Kidney (tissue), 14 donors: ENCODE data around the gene CALML4. TPM values are rescaled to one million over a fixed set of nuclear protein-coding genes. Genes with fewer than 3 reads are reported as not detected.
A peak's percentile ranks its signal among the peaks of the same experiment; 100 is the strongest.

Experiments
- DNase-seq, 5 donors: peaks; one replicate each; pipeline ENCODE4 v3.0.0-alpha.2; 2013 to 2020
- FAIRE-seq: peaks from 2 replicates; lab custom pipeline; 2012; peaks lifted over from hg19 to GRCh38; lab: Jason Lieb, UNC
- H3K27ac ChIP-seq, 2 donors: one replicate each; pipeline ENCODE4 v1.7.0; 2013; ENCODE audit warnings: low read depth in 2 of 2, low read length in 2 of 2, inconsistent platforms in 1 of 2
- H3K27me3 ChIP-seq: one replicate; pipeline ENCODE4 v1.7.1; 2013; ENCODE audit warnings: low read length, inconsistent platforms; ENCODE audit not compliant: control insufficient read depth, insufficient read depth
- H3K36me3 ChIP-seq, 3 donors: one replicate each; pipeline versions ENCODE4 v1.7.0 to v1.7.1; 2013; ENCODE audit warnings: low read length in 3 of 3, control low read depth in 1 of 3, inconsistent platforms in 1 of 3; ENCODE audit not compliant: insufficient read depth in 3 of 3, control insufficient read depth in 2 of 3
- H3K4me1 ChIP-seq, 3 donors: one replicate each; pipeline versions ENCODE4 v1.7.0 to v1.7.1; 2013; ENCODE audit warnings: low read length in 3 of 3, inconsistent platforms in 1 of 3, low read depth in 1 of 3; ENCODE audit not compliant: control insufficient read depth in 2 of 3, insufficient read depth in 2 of 3
- H3K4me3 ChIP-seq, 3 donors: one replicate each; pipeline versions ENCODE4 v1.7.0 to v1.8.1; 2013; ENCODE audit warnings: low read length in 3 of 3, control low read depth in 1 of 3, inconsistent platforms in 1 of 3
- H3K9ac ChIP-seq, 3 donors: one replicate each; pipeline versions ENCODE4 v1.7.0 to v1.7.1; 2013; ENCODE audit warnings: low read length in 3 of 3, control low read depth in 1 of 3, inconsistent platforms in 1 of 3
- H3K9me3 ChIP-seq, 3 donors: one replicate each; pipeline versions ENCODE4 v1.7.0 to v1.7.1; 2013; ENCODE audit warnings: low read length in 3 of 3, control low read depth in 1 of 3, inconsistent platforms in 1 of 3; ENCODE audit not compliant: control insufficient read depth in 2 of 3, insufficient read depth in 1 of 3
- intact Hi-C: fragments of 100-400 bp; cut with DNase I; formaldehyde crosslinking; loops from one replicate; pipeline ENCODE4 v1.11.1; 2022
- polyA plus RNA-seq: library from polyadenylated mRNA; stranded (reverse); fragments of 350-450 nt; fragmentation: Illumina TruSeq; extraction: RNeasy Lipid Tissue Mini Kit (QIAGEN cat#74804); gene quantifications from one replicate; pipeline ENCODE4 v1.2.3, GENCODE V29; 2014; ENCODE audit warnings: low read depth, low replicate concordance; ENCODE audit not compliant: insufficient read depth
- total RNA-seq: library from RNA; stranded (reverse); fragmentation: NEBNext Ultra II Directional; extraction: Animal tissue kit (Norgen Biotek cat#: 25700); gene quantifications from one replicate; pipeline ENCODE4 v1.2.1, GENCODE V29; 2021
- TF ChIP-seq, protein P1 (sequence below): IDR thresholded peaks from 3 replicates; pipeline ENCODE4 v1.5.1; 2012; ENCODE audit warnings: mild to moderate bottlenecking, moderate library complexity, borderline replicate concordance; ENCODE audit not compliant: insufficient read depth; ENCODE audit errors: extremely low read depth
- donor health status: control.
- donor health status: control.
- donor health status: control.
- donor health status: control.
- donor health status: control.
- donor health status: DM: yes; HTN: yes; CAD: no.
- donor health status: Normal renal cell carcinoma (clear cell type).

The CALML4 gene
- total and polyA plus RNA-seq, 2 donors from 2014 or later = 17.4 to 54.7 TPM

DNA sequence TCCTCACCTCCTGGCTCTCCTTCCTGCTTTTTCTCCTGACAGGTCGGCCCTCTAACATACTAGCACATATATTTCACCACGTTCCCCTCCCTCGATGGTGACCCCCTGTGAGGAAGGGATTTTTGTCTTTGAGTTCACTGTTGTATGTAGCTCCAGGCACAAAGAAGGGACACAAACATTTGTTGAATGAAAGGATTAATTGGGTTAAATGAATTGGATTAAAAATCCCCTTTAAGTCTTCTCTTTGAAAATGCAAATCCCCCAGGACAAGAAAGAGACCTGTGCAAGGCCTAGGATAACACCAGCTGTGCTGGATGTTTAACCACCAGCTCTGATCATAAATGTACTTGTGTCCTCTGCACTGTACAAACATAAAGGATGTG, 3.3 kb downstream of the CALML4 start:
- Histone ChIP-seq H3K4me3 (no peak overlapping the region), H3K27me3 (no peaks in the 10 kb centered on the region), H3K36me3 (peaks cover 0 to 3% (median 0%) of the 10 kb centered on the region in 3 donors), H3K9ac (no peak overlapping the region), H3K9me3 (no peaks in the 10 kb centered on the region), H3K4me1 (peaks cover 0 to 17% (median 10%) of the 10 kb centered on the region in 3 donors), H3K27ac (no peak overlapping the region)
- no peak for FAIRE-seq
- intact Hi-C loops = no loop called here
- TF ChIP-seq, protein P1, sequence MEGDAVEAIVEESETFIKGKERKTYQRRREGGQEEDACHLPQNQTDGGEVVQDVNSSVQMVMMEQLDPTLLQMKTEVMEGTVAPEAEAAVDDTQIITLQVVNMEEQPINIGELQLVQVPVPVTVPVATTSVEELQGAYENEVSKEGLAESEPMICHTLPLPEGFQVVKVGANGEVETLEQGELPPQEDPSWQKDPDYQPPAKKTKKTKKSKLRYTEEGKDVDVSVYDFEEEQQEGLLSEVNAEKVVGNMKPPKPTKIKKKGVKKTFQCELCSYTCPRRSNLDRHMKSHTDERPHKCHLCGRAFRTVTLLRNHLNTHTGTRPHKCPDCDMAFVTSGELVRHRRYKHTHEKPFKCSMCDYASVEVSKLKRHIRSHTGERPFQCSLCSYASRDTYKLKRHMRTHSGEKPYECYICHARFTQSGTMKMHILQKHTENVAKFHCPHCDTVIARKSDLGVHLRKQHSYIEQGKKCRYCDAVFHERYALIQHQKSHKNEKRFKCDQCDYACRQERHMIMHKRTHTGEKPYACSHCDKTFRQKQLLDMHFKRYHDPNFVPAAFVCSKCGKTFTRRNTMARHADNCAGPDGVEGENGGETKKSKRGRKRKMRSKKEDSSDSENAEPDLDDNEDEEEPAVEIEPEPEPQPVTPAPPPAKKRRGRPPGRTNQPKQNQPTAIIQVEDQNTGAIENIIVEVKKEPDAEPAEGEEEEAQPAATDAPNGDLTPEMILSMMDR = no peak
- DNase-seq = no peak

DNA sequence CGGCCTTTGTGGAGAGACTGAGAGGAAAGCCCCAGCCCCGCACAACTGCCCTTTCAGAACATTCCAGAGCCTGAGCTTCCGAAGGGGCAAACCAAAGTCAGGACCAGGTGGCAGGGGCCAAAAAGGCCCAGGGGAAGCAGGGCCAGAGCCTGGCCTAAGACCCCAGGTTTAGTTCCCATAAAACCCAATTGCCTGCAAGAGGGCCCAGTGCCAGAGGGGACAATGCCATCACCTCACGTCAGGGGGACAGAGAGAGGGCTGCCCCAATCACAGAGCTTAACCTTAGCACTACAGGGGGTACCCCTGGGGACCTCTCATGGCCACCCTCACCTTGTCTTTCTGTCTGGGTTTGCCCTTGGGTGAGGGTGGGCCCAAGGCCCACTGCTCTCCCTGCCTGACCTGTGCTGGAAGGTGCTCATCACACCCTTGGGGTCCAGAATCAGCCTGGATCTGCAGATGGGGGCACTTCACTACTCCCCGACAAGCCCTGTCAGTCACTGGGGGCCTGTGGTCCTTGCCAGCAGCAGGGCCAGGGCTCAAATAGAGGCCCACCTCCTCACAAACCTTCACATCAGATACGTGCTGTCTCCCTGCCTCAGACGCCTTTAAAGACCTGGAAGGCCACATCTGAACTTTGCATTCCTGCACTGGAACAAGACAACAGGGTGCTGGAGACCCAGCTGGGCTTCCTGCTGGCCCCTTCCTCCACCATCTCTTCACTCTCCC, 3.8 kb downstream of the CALML4 start:
- Histone ChIP-seq H3K9me3 (no peaks in the 10 kb centered on the region), H3K4me1 (peaks cover 0 to 17% (median 10%) of the 10 kb centered on the region in 3 donors), H3K27ac (no peak overlapping the region), H3K9ac (no peak overlapping the region), H3K4me3 (no peak overlapping the region), H3K27me3 (no peaks in the 10 kb centered on the region), H3K36me3 (peaks cover 0 to 3% (median 0%) of the 10 kb centered on the region in 3 donors)
- FAIRE-seq = no peak
- DNase-seq = no peak
- TF ChIP-seq, protein P1 = no peak
- intact Hi-C loops = no loop called here

DNA sequence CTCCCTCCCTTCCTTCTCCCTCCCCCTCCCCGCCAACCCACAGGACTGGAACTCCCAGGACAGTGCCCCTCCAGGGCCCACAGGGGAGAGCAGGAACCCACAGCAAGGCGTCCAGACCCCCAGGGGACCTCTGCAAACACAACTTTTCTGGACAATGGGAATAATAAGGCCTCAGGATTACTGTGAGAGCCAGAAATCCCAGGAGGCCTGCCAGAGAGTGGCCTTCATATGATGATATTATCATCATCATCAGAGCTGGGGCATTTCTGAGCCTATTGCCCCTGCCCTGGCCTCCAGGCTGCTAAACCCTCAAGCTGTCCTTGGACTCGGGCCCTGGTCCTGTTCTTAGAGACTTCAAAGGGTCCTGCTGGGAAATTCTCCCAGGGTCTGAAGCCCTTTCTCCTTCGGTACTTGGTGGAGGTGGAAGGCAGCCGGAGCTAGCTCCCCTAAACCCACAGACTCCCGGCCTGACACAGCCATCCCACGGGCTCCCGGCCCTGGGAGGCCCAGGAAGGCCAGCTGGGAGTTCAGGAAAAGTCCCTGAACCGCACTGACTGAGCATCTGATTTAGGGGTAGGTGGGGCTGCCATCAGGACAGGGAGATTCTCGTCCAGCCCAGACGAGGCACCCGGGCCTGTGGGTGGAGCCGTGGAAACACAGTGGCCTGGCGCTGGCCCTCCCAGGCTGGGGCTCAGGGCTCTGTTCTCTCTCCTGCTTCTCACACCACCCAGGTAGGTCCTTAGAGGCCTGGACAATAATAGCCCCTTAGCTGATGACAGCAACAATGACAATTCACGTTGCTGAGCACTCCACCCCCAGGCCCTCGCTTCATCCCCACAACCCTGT, 4.9 kb downstream of the CALML4 start:
- no peak overlapping the region for H3K27ac ChIP-seq
- peak in 1 of 5 donors; percentile 70 for DNase-seq

More for the DNA sequence above, 4.9 kb downstream of the CALML4 start:
- TF ChIP-seq, protein P1 = no peak
- no peak for FAIRE-seq
- H3K4me3 ChIP-seq = no peak overlapping the region
- H3K36me3 ChIP-seq = peaks cover 0 to 3% (median 0%) of the 10 kb centered on the region in 3 donors
- peaks cover 0 to 8% (median 6%) of the 10 kb centered on the region in 3 donors for H3K4me1 ChIP-seq
- intact Hi-C loops = no loop called here
- H3K9ac ChIP-seq = no peak overlapping the region
- H3K27me3 ChIP-seq = no peaks in the 10 kb centered on the region
- H3K9me3 ChIP-seq = no peaks in the 10 kb centered on the region
